ENCODE measurements around the gene STK31. TPM values are rescaled to one million over a fixed set of nuclear protein-coding genes. Genes with fewer than 3 reads are reported as not detected.
"Not testable (repeated sequence)": the region's sequence is repeated elsewhere in the genome, so short reads cannot be mapped to it uniquely, and the experiment has no call there.

Gene STK31, protein sequence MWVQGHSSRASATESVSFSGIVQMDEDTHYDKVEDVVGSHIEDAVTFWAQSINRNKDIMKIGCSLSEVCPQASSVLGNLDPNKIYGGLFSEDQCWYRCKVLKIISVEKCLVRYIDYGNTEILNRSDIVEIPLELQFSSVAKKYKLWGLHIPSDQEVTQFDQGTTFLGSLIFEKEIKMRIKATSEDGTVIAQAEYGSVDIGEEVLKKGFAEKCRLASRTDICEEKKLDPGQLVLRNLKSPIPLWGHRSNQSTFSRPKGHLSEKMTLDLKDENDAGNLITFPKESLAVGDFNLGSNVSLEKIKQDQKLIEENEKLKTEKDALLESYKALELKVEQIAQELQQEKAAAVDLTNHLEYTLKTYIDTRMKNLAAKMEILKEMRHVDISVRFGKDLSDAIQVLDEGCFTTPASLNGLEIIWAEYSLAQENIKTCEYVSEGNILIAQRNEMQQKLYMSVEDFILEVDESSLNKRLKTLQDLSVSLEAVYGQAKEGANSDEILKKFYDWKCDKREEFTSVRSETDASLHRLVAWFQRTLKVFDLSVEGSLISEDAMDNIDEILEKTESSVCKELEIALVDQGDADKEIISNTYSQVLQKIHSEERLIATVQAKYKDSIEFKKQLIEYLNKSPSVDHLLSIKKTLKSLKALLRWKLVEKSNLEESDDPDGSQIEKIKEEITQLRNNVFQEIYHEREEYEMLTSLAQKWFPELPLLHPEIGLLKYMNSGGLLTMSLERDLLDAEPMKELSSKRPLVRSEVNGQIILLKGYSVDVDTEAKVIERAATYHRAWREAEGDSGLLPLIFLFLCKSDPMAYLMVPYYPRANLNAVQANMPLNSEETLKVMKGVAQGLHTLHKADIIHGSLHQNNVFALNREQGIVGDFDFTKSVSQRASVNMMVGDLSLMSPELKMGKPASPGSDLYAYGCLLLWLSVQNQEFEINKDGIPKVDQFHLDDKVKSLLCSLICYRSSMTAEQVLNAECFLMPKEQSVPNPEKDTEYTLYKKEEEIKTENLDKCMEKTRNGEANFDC
- 0.16 TPM in 1 of 2 replicates, not detected in the other for total RNA-seq

GRCh38 chr7:23710000-23710399, at the start of gene STK31:
Gene STK31 (plus strand): TSS chr7:23710219. CDS start chr7:23710286, 67 bp downstream.
- Mint-ChIP-seq H3K4me3 (ENCODE audit: low read depth) (no peak within 1 kb of the TSS), H3K27ac (no peak within 1 kb of the TSS), H3K27me3 (ENCODE audit: low read depth) (peaks cover 2% of the 10 kb centered on the region), H3K36me3 (ENCODE audit: low read depth) (peaks cover 4% of the 10 kb centered on the region), H3K9me3 (peaks cover 14% of the 10 kb centered on the region), H3K4me1 (ENCODE audit: low read depth) (no peaks in the 10 kb centered on the region)
- DNase-seq (ENCODE audit: low spot score), result no peak
- intact Hi-C loops (cut with micrococcal nuclease), result no loop called here

DNA sequence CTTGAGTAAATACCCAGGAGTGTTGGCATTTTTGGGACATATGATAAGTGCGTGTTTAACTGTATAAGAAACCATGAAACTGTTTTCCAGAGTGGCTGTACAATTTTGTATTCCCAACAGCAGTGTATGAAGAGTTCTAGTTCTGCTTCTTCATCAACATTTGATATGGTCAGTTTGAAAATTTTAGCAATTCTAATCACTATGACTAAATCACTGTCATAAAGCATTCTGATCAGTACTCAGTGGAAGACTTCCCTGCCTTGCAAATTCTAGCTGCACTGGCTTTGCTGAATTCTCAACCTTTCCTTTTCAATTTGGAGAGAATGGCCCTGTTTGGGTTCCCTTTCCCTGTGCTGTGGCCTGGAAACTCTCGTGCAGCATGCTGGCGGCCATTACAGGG, 48.6 kb upstream of the STK31 start:
- DNase-seq (ENCODE audit: low spot score), result no peak
- Mint-ChIP-seq H3K27me3 (ENCODE audit: low read depth) (no peaks in the 10 kb centered on the region), H3K9me3 (peaks cover 8% of the 10 kb centered on the region), H3K27ac (no peak overlapping the region), H3K4me1 (ENCODE audit: low read depth) (no peaks in the 10 kb centered on the region), H3K36me3 (ENCODE audit: low read depth) (no peaks in the 10 kb centered on the region), H3K4me3 (ENCODE audit: low read depth) (no peak overlapping the region)
- intact Hi-C loops (cut with micrococcal nuclease), result no loop called here

- Mint-ChIP-seq H3K9me3 (peaks cover 8% of the 10 kb centered on the region), H3K36me3 (ENCODE audit: low read depth) (no peaks in the 10 kb centered on the region), H3K27me3 (ENCODE audit: low read depth) (no peaks in the 10 kb centered on the region), H3K27ac (no peak overlapping the region), H3K4me1 (ENCODE audit: low read depth) (no peaks in the 10 kb centered on the region), H3K4me3 (ENCODE audit: low read depth) (no peak overlapping the region)
- intact Hi-C loops (cut with micrococcal nuclease), result no loop called here
- no peak for DNase-seq (ENCODE audit: low spot score)
Observed at GRCh38 chr7:23662124-23662983, 47.7 kb upstream of the STK31 start.

- Mint-ChIP-seq H3K36me3 (ENCODE audit: low read depth) (no peaks in the 10 kb centered on the region), H3K4me1 (ENCODE audit: low read depth) (no peaks in the 10 kb centered on the region), H3K9me3 (peaks cover 8% of the 10 kb centered on the region), H3K27me3 (ENCODE audit: low read depth) (no peaks in the 10 kb centered on the region), H3K4me3 (ENCODE audit: low read depth) (no peak overlapping the region), H3K27ac (no peak overlapping the region)
- intact Hi-C loops (cut with micrococcal nuclease), result no loop called here
- DNase-seq (ENCODE audit: low spot score), result no peak
Observed at GRCh38 chr7:23662984-23663313, 47.1 kb upstream of the STK31 start.

DNA sequence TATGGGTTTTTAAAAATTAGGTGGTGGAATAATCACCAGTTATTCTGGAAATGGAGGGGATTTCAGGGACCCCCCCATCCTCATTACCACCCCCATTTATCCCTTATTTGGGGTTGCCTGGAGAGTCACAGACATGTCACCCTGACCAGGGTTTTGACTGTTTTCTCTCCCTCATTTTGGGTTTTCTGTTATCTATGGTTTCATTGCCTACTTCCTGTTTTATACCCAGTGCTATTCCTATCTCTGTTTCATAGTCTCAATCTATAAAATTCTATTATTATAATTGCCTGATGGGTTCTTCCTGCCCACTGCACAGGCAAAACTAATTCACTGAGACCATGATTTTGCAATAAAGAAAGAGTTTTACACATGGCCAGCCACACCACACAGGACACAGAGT, 45.9 kb upstream of the STK31 start:
- Mint-ChIP-seq H3K4me3 (ENCODE audit: low read depth) (no peak overlapping the region), H3K4me1 (ENCODE audit: low read depth) (no peaks in the 10 kb centered on the region), H3K27ac (no peak overlapping the region), H3K27me3 (ENCODE audit: low read depth) (no peaks in the 10 kb centered on the region), H3K9me3 (no peaks in the 10 kb centered on the region), H3K36me3 (ENCODE audit: low read depth) (no peaks in the 10 kb centered on the region)
- DNase-seq (ENCODE audit: low spot score), result no peak
- intact Hi-C loops (cut with micrococcal nuclease), result no loop called here

- Mint-ChIP-seq H3K27me3 (ENCODE audit: low read depth) (peaks cover 30% of the 10 kb centered on the region), H3K4me1 (ENCODE audit: low read depth) (peaks cover 2% of the 10 kb centered on the region), H3K27ac (no peak overlapping the region), H3K36me3 (ENCODE audit: low read depth) (no peaks in the 10 kb centered on the region), H3K9me3 (no peaks in the 10 kb centered on the region), H3K4me3 (ENCODE audit: low read depth) (no peak overlapping the region)
- no peak for DNase-seq (ENCODE audit: low spot score)
- intact Hi-C loops (cut with micrococcal nuclease), result no loop called here
Observed at GRCh38 chr7:23672033-23672432, 38.0 kb upstream of the STK31 start.

DNA sequence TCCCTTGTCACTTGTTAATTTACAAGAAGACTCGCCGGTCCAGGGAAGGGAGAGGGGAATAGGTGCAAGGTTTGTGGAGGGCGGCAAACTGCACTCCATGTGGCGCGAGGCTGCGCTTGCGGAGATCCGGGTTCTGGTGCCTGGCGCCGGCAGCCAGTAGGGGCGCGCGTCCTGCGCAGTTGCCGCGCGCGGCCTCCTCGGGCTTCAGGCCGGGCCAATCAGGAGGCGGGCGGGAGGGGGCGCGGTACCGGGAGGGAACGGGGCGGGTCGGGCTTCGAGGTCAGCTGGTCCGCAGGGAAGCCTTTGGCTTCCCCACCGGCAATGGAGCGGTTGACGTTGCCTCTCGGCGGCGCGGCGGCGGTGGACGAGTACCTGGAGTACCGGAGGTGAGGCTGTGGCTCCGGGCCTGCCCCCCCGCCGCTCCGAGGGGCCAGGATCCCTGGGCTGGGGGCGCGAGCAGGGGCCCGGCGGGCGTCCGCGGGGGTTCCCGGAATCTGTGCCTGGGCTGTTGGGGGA, 30.1 kb upstream of the STK31 start, which contains the start of gene FAM221A:
TSS of gene FAM221A (plus strand) at position 302 of the 516 bp plus-strand sequence. CDS start at position 322, 20 bp downstream.
- Mint-ChIP-seq H3K9me3 (peaks cover 6% of the 10 kb centered on the region), H3K27ac (peak within 1 kb of the TSS; percentile 55), H3K36me3 (ENCODE audit: low read depth) (no peaks in the 10 kb centered on the region), H3K4me1 (ENCODE audit: low read depth) (peaks cover 6% of the 10 kb centered on the region), H3K27me3 (ENCODE audit: low read depth) (peaks cover 22% of the 10 kb centered on the region), H3K4me3 (ENCODE audit: low read depth) (peak within 1 kb of the TSS; percentile 85)
- peak; percentile 66 for DNase-seq (ENCODE audit: low spot score)
- intact Hi-C loops (cut with micrococcal nuclease), result loop anchor here (1.0 kb wide), 1 partner anchor 85 kb away; no protein-coding TSS in a partner anchor

GRCh38 chr7:23680414-23681405, 29.3 kb upstream of the STK31 start:
- H3K27ac Mint-ChIP-seq, result no peak overlapping the region
- H3K36me3 Mint-ChIP-seq (ENCODE audit: low read depth), result no peaks in the 10 kb centered on the region
- peaks cover 14% of the 10 kb centered on the region for H3K27me3 Mint-ChIP-seq (ENCODE audit: low read depth)
- peaks cover 6% of the 10 kb centered on the region for H3K4me1 Mint-ChIP-seq (ENCODE audit: low read depth)
- DNase-seq (ENCODE audit: low spot score), result peak; percentile 13
- peak overlapping the region; percentile 85 for H3K4me3 Mint-ChIP-seq (ENCODE audit: low read depth)
- intact Hi-C loops (cut with micrococcal nuclease), result loop anchor here (1.0 kb wide), 1 partner anchor 85 kb away; no protein-coding TSS in a partner anchor
- H3K9me3 Mint-ChIP-seq, result peaks cover 6% of the 10 kb centered on the region

- H3K36me3 Mint-ChIP-seq (ENCODE audit: low read depth); H3K27me3 Mint-ChIP-seq (ENCODE audit: low read depth); DNase-seq (ENCODE audit: low spot score); H3K27ac Mint-ChIP-seq; intact Hi-C loops (cut with micrococcal nuclease); H3K9me3 Mint-ChIP-seq; H3K4me1 Mint-ChIP-seq (ENCODE audit: low read depth); H3K4me3 Mint-ChIP-seq (ENCODE audit: low read depth): not testable (repeated sequence)
Observed at GRCh38 chr7:23684041-23684440, 26.0 kb upstream of the STK31 start.

DNA sequence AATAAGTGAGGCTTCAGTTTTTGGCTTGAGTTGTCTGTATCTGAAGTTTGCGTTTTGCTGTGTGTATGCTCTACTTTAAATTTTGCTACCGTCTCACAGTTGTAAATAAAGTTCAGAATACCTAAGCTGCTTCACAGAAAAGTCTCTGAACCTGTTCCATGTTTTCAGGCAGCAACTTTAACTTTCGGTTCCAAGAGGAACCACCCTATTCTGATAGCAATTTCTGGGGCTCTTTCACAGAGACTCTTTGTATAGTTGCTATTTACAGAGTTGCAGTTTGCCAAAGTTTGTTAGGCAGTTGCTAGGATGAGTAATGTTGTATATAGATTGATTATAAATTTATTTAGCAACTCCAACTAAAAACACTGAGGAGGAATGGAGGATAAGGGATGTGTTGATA, 24.3 kb upstream of the STK31 start:
- Mint-ChIP-seq H3K27ac (no peak overlapping the region), H3K36me3 (ENCODE audit: low read depth) (peaks cover under 1% of the 10 kb centered on the region), H3K27me3 (ENCODE audit: low read depth) (no peaks in the 10 kb centered on the region), H3K4me3 (ENCODE audit: low read depth) (no peak overlapping the region), H3K9me3 (no peaks in the 10 kb centered on the region), H3K4me1 (ENCODE audit: low read depth) (peaks cover 3% of the 10 kb centered on the region)
- DNase-seq (ENCODE audit: low spot score), result no peak
- intact Hi-C loops (cut with micrococcal nuclease), result no loop called here

DNA sequence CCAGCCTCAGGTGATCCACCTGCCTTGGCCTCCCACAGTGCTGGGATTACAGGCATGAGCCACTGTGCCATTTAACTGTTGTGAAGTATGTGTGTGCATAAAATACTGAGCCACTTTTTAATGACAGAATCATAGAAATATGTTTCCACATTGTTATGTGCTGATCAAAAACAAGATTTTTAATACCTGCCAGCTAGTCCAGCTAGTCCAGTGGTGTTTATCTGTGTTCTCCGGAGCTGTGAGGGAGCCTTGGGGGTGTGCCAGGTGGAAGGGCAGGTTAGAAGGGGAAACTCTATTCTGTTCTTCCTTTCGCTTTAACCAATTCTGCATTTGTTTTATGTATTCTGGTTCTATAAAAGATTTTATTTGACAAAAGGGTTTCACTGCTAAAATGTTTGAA, 23.0 kb upstream of the STK31 start:
- Mint-ChIP-seq H3K9me3 (no peaks in the 10 kb centered on the region), H3K27me3 (ENCODE audit: low read depth) (no peaks in the 10 kb centered on the region), H3K36me3 (ENCODE audit: low read depth) (peaks cover 4% of the 10 kb centered on the region), H3K4me1 (ENCODE audit: low read depth) (no peaks in the 10 kb centered on the region), H3K4me3 (ENCODE audit: low read depth) (no peak overlapping the region), H3K27ac (no peak overlapping the region)
- intact Hi-C loops (cut with micrococcal nuclease), result no loop called here
- no peak for DNase-seq (ENCODE audit: low spot score)

All from activated T-helper 2 cell treated with anti-CD3 and anti-CD28 coated beads, Interferon-gamma antibody, Interleukin-2, Interleukin-4, amounts not matched to agents 10 μg/mL and 5 μg/mL and 100 μg/mL, durations not matched to agents 14 hours and 24 hours and 36 hours (primary cell).